Colon (tissue), 2 donors: Measurements from ENCODE around the gene IL20RB.

Experiments used
- FAIRE-seq: peaks from 2 replicates; lab custom pipeline; 2012; peaks lifted over from hg19 to GRCh38; lab: Jason Lieb, UNC
- donor health status: control.
- donor health status: control.

Gene IL20RB, protein sequence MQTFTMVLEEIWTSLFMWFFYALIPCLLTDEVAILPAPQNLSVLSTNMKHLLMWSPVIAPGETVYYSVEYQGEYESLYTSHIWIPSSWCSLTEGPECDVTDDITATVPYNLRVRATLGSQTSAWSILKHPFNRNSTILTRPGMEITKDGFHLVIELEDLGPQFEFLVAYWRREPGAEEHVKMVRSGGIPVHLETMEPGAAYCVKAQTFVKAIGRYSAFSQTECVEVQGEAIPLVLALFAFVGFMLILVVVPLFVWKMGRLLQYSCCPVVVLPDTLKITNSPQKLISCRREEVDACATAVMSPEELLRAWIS

GRCh38 chr3:136957751-136958288 is at the start of gene IL20RB:
IL20RB (plus strand) TSS chr3:136957983; CDS start chr3:136958114, 131 bp downstream.
- no peak for FAIRE-seq

DNA sequence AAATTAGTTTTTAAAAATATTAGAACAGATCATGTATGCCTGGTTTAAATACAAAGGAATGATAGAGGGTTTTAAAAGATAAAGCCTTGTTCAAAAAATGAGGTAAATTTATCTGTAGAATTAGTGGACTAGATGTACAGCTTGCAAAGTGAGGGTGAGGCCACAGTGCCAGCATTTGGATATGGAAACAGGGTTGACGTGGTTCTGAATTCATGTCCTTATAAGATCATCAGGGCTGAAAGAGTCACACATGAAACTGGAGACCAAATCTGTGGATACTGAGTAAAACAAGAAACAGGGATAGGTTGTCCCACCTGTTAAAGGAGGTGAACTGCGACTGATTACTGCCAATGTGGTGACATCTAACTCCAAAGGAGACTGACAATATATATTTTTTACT is 49.5 kb upstream of the IL20RB start:
- no peak for FAIRE-seq

- FAIRE-seq, result no peak
Measured at GRCh38 chr3:136909187-136909586, 48.6 kb upstream of the IL20RB start.

DNA sequence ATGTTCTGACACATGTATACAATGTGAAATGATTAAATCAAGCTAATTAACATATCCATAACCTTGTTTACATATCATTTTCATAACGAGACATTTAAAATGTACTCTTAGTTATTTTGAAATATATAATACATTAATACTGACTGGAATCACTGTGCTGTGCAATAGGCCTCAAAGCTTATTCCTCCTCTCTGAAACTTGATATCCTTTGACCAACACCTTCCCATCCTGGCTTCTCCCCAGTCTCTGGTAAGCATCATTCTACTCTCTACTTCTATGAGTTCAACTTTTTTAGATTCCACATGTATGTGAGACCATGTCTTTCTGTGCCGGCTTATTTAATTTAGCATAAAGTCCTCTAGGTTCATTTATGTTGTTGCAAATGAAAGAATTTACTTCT is 47.1 kb upstream of the IL20RB start:
- no peak for FAIRE-seq

GRCh38 chr3:136913168-136913567 is 44.6 kb upstream of the IL20RB start:
- no peak for FAIRE-seq

- FAIRE-seq, result no peak
Measured at GRCh38 chr3:136914739-136915138, 43.0 kb upstream of the IL20RB start.

- no peak for FAIRE-seq
Measured at GRCh38 chr3:136916223-136916622, 41.6 kb upstream of the IL20RB start.

DNA sequence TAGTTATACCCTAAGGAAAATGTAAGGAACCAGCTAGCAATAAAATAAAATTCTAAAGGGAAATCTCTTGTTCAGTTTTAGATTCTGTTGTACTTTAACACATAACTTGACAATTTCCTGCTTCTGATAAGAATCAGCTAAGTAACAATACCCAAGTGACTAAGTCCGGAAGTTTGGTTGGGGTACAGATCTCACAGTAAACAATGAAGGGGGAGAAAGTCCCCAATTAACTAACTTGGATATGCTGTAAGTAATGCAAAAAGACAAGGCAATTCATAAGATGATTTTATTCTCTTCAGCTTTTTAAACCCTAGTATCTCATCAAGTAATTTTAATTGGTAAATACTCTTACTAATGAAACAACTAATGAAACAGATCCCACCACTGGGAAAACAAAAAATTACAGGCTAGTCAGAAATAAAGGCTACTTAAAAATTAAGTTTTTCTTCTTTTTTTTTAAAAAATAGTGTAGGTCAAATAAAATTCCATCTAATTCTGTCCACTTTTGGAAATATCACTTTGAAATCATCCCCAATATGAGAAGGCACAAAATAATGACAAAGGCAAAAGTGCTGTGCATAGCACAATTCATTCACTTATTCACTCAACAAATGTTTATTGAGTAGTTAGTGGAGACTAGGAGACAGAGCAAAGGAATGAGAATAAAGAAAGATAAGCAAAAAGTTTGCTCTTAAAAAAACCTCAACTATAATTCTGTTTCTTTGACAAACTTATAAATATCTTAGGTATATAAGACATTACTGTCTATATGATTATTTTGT is 37.8 kb upstream of the IL20RB start:
- peak; percentile 28 for FAIRE-seq

GRCh38 chr3:136920904-136921611 is 36.7 kb upstream of the IL20RB start:
- no peak for FAIRE-seq

DNA sequence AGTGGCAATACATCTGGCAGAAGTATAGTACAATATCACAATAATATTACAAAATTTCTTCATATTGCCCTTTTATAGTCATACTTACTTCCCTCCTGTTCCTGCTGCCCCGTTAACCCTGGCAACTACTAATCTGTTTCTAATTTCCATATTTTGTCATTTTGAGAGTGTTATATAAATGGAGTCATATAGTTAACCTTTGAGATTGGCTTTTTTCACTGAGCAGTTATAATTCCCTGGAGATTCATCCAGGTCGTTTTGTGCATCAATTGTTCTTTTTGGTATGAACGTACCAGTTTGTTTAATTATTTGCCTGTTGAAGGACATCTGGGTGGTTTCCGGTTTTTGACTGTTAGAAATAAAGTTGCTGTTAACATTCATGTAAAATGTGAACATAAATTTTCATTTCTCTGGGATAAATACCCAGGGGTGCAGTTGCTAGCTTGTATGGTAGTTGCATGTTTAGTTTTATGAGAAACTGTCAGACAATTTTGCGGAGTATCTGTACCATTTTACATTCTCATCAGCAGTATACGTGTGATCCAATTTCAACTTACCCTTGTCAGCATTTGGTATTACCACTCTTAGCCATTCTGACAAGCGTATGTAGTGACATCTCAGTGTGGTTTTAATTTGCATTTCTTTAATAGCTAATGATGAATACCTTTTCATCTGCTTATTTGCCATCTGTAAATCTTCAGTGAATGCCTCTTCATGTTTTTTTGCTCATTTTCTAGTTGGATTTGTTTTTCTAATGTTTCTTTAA is 32.2 kb upstream of the IL20RB start:
- FAIRE-seq, result no peak

GRCh38 chr3:136928240-136928639 is 29.5 kb upstream of the IL20RB start:
- FAIRE-seq, result no peak

- peak; percentile 90 for FAIRE-seq
Measured at GRCh38 chr3:136929977-136930670, 27.7 kb upstream of the IL20RB start.

DNA sequence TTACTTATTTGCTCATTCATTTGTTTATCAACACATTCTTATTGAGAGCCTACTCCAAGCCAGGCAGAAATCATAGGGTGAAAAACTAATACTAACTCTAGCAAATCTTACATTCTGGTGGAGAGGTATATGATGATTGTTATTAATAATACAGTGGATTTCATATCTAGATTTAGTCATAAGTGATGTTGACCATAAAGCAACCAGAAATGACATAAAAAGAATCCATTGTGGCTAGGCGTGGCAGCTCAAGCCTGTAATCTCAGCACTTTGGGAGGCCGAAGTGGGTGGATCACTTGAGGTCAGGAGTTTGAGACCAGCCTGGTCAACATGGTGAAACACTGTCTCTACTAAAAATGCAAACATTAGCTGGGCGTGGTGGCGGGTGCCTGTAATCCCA is 26.2 kb upstream of the IL20RB start:
- FAIRE-seq, result no peak

DNA sequence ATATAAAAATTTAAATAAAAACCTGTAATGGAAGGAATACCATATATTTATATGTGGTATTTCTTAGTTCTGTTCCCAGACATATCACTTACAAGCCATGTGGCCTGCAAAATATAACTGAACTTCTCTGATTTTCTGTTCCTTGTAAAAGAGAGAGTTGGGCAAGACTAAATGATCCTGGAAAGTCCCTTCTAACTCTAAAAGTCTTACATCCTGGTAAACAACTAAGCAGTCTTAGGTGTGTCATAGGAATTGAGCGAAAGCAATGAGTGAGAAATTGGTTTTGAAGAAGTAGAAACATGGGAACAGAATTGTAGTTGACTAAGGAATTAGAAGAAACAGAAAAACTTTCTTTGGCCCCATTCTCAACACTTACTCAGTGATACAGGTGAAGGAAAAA is 25.3 kb upstream of the IL20RB start:
- FAIRE-seq, result no peak

DNA sequence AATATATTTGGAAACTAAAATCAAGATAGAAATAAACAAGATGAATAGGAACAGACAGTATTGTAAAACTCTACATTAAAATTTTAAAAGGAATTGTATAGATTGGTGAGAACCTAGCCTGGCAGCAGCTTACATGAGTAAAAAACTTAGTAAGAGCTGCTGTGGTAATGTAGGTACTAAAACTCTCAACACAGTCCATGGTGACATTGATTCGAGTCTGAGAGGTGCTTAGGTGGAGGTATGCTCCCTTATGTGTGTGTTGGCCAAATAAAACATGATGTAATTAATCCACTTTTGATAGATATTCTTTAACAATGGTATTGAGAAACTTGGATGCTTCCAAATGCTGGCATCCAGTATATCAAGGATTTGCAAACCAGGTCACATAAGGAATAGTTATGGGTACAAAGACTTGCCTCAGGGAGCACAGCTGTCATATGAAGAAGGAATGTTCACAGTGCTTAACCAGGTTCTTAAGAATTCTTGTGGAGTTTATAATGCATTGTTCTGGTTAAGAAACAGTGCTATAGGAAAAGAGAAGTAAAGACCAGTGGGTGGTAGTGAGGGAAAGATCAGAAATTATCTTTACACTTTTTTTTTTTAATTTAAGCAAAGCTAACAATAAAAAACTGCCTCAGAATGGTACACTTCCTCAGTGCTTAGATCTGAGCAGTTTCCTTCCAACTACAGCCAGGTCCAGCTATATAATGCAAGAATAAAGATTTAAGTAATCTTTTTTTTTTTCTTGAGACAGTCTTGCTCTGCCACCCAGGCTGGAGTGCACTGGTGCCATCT is 24.6 kb upstream of the IL20RB start:
- FAIRE-seq, result no peak

DNA sequence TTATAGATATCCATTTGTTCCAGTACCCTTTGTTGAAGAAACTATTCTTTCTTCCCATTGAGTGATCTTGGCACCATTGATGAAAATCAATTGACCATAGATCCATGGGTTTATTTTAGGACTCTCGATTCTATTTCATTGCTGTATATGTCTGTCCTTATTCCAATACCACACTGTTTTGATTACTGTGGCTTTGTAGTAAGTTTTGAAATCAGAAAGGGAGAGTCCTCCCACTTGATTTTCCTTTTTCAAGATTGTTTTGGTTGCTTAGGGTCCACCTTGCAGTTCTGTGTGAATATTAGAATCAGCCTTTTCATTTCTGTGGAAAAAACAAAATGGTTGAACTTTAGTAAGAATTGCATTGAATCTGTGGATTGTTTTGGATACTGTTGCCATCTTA is 20.6 kb upstream of the IL20RB start:
- no peak for FAIRE-seq

DNA sequence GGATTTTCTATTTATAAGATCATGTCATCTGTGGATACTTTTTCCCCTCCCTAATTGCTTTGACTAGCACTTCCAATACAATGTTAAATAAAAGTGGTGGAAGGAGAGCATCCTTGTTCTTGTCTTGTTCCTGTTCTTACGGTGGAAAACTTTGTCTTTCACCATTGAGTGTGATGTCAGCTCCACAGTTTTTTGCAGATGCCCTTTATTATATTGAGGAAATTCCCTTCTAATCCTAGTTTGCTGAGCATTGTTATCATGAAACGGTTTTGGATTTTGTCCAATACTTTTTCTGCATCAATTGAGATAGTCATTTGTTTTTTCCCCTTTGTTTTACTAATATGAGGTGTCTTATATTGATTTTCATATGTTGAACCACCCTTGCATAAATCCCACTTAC is 19.9 kb upstream of the IL20RB start:
- no peak for FAIRE-seq

GRCh38 chr3:136938334-136938733 is 19.4 kb upstream of the IL20RB start:
- FAIRE-seq, result no peak

GRCh38 chr3:136939489-136939888 is 18.3 kb upstream of the IL20RB start:
- no peak for FAIRE-seq

GRCh38 chr3:136942803-136943202 is 15.0 kb upstream of the IL20RB start:
- no peak for FAIRE-seq

DNA sequence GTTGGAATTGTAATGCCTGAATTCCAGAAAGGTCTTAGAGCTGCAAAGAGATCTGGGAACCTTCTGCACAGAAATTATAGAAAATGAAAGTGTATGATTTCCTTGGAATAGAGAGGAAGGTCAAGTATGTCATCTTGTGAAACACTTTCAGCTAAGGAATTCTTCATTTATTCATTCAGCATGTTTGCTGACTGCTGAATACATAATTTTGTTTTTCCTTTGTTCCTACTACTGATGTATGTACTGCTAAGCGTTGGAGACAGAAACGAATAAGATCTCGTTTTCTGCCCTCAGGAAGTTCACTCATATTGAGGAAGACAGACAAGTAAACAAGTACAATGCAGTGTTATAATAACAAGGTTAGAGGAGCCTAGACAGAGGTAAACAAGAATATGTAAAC is 14.3 kb upstream of the IL20RB start:
- no peak for FAIRE-seq
